K562 (cell line): Measurements from ENCODE around the gene PHF21B. TPM values are rescaled to one million over a fixed set of nuclear protein-coding genes. Genes with fewer than 3 reads are reported as not detected.
A peak's percentile ranks its signal among the peaks of the same experiment; 100 is the strongest.

Source experiments
- CUX1 ChIP-seq: fragments of 200-800 bp; sonication (Bioruptor generic); IDR thresholded peaks from 2 replicates; pipeline ENCODE4 v1.6.1; 2016; ENCODE audit warnings: missing genetic modification characterization, missing compliant biosample characterization
- KAT8 ChIP-seq: fragments of 450-650 bp; IDR thresholded peaks from 2 replicates; pipeline ENCODE4 v1.6.1; 2016; ENCODE audit warnings: low read depth, mild to moderate bottlenecking
- KLF1 ChIP-seq: fragments of 450-650 bp; IDR thresholded peaks from 2 replicates; pipeline ENCODE4 v1.6.1; 2016; ENCODE audit warnings: missing genetic modification characterization, missing compliant biosample characterization
- KLF16 ChIP-seq: IDR thresholded peaks from 2 replicates; pipeline ENCODE4 v1.6.1; 2016; ENCODE audit warnings: antibody characterized with exemption
- MAFG ChIP-seq: fragments of 450-650 bp; conservative IDR thresholded peaks from 2 replicates; pipeline ENCODE4 v1.6.1; 2016; ENCODE audit warnings: missing genetic modification characterization, missing compliant biosample characterization
- MECOM ChIP-seq: fragments of 250-450 bp; sonication (Bioruptor Pico); IDR thresholded peaks from 2 replicates; pipeline ENCODE4 v1.8.0; 2022; ENCODE audit warnings: inconsistent platforms
- PATZ1 ChIP-seq: fragments of 250-450 bp; sonication (Bioruptor Pico); IDR thresholded peaks from 2 replicates; pipeline ENCODE4 v1.5.0; 2020; ENCODE audit warnings: mild to moderate bottlenecking, borderline replicate concordance
- PML ChIP-seq: IDR thresholded peaks from 2 replicates; pipeline ENCODE4 v1.6.1; 2012; ENCODE audit warnings: low read length, inconsistent platforms
- SFPQ ChIP-seq: fragments of 200-400 bp; formaldehyde crosslinking; IDR thresholded peaks from 2 replicates; pipeline ENCODE4 v1.6.1; 2017; ENCODE audit warnings: mild to moderate bottlenecking, low read depth, low read length, moderate library complexity
- SNIP1 ChIP-seq: fragments of 450-650 bp; IDR thresholded peaks from 2 replicates; pipeline ENCODE4 v1.7.1; 2017; ENCODE audit warnings: low read depth, mild to moderate bottlenecking
- XRCC5 ChIP-seq: fragments of 200-400 bp; formaldehyde crosslinking; IDR thresholded peaks from 2 replicates; pipeline ENCODE4 v1.6.1; 2017; ENCODE audit warnings: low read depth, mild to moderate bottlenecking, low read length
- ZFP36 ChIP-seq: fragments of 150-350 bp; IDR thresholded peaks from 2 replicates; pipeline ENCODE4 v1.6.1; 2018; ENCODE audit warnings: low read length, low read depth; ENCODE audit not compliant: partially characterized antibody
- ZNF311 ChIP-seq: fragments of 250-450 bp; sonication (Bioruptor Pico); IDR thresholded peaks from 2 replicates; pipeline ENCODE4 v1.4.0; 2020; ENCODE audit warnings: mild to moderate bottlenecking, moderate library complexity
- polyA plus RNA-seq, 8 experiments: library from polyadenylated mRNA; depleted of rRNA in 4 of 8; stranded (reverse) in 5 of 8; unstranded in 3 of 8; fragments of >200 nt; fragmentation: Nextera tagmentation in 2 of 8; fragmentation: Illumina TruSeq in 1 of 8; extraction: Ambion mirVana in 2 of 8; extraction: Trizol in 1 of 8; gene quantifications; 2 replicates each; pipeline versions ENCODE4 v1.2.1 to v1.2.3, GENCODE V29; 2011 to 2014; ENCODE audit warnings: inconsistent platforms in 1 of 8, missing spikeins in 1 of 8
- total RNA-seq, 7 experiments: library from RNA; depleted of rRNA in 6 of 7; stranded (reverse); fragments of >200 nt in 6 of 7; fragmentation: Illumina TruSeq in 2 of 7; extraction: Trizol in 2 of 7; gene quantifications; 2 replicates each; pipeline versions ENCODE4 v1.2.1 to v1.2.3, GENCODE V29; 2011 to 2021; ENCODE audit warnings: low replicate concordance in 1 of 7
- TF ChIP-seq, protein P1 (sequence below): fragments of 250-450 bp; sonication (Bioruptor Pico); IDR thresholded peaks from 2 replicates; pipeline ENCODE4 v1.5.0; 2021
- TF ChIP-seq, protein P2 (sequence below), 2 experiments: fragments of 450-650 bp; IDR thresholded peaks; 2 replicates each; pipeline ENCODE4 v1.6.1; 2016

Gene PHF21B
- total and polyA plus RNA-seq, 9 of the 15 experiments (the other 6 are each of a cell fraction or from before 2014, with no cell fraction given) = 0.04 TPM; not detected in 8

DNA sequence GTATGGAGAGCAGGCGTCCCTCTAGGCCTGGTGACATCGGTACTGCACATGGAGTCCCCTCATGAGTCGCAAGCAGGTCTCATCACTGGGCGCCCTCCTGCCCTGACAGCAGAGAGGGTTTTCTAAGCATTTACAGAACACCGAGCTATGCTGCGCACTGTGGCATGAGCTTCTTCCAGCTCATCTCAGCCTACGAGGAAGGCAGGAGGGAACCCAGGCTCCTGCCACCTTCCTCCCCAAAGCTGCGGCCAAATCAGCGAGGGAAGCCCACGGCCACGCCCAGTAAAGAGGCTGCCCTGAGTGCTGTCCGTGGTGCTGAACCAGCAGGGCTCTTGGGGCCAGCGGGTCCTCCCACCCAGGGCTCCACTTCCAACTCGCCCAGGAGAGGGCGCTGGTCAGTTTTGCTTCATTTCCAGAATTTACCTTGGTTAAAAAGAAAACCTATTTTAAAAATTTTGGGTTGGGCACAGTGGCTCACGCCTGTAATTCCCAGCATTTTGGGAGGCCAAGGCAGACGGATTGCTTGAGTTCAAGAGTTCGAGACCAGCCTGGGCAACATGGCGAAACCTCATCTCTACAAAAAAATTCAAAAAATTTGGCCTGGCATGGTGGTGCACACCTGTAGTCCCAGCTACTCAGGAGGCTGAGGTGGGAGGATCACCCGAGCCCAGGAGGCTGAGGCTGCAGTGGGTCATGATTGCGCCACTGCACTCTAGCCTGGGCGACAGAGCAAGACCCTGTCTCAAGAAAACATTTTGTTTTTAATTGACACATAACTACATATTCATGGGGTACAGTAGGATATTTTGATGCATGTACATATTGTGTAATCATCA is 34.2 kb downstream of the PHF21B start (continued):
- TF ChIP-seq CUX1 (CRISPR knock-in tag) (no peak), XRCC5 (peak; percentile 79; the same call in 1 of the 2 replicates), PATZ1 (CRISPR knock-in tag) (no peak), KLF1 (tag) (no peak), MAFG (tag) (no peak), MECOM (no peak), KLF16 (no peak), ZNF311 (CRISPR knock-in tag) (no peak), ZFP36 (peak; percentile 32), SFPQ (no peak), PML (no peak), SNIP1 (no peak), KAT8 (no peak)
- TF ChIP-seq, protein P1, sequence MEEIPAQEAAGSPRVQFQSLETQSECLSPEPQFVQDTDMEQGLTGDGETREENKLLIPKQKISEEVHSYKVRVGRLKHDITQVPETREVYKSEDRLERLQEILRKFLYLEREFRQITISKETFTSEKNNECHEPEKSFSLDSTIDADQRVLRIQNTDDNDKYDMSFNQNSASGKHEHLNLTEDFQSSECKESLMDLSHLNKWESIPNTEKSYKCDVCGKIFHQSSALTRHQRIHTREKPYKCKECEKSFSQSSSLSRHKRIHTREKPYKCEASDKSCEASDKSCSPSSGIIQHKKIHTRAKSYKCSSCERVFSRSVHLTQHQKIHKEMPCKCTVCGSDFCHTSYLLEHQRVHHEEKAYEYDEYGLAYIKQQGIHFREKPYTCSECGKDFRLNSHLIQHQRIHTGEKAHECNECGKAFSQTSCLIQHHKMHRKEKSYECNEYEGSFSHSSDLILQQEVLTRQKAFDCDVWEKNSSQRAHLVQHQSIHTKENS (CRISPR knock-in tag) = no peak
- TF ChIP-seq, protein P2, sequence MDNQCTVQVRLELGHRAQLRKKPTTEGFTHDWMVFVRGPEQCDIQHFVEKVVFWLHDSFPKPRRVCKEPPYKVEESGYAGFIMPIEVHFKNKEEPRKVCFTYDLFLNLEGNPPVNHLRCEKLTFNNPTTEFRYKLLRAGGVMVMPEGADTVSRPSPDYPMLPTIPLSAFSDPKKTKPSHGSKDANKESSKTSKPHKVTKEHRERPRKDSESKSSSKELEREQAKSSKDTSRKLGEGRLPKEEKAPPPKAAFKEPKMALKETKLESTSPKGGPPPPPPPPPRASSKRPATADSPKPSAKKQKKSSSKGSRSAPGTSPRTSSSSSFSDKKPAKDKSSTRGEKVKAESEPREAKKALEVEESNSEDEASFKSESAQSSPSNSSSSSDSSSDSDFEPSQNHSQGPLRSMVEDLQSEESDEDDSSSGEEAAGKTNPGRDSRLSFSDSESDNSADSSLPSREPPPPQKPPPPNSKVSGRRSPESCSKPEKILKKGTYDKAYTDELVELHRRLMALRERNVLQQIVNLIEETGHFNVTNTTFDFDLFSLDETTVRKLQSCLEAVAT (IDR thresholded peaks at IDR 0.05) = no peak
